BLaER1 (cell line): ENCODE results near the gene ANKRD24.
"Not testable (repeated sequence)": the region's sequence is repeated elsewhere in the genome, so short reads cannot be mapped to it uniquely, and the experiment has no call there.

Source experiments
- H3K27ac ChIP-seq: shearing (Covaris generic); formaldehyde crosslinking; 2 replicates; pipeline ENCODE4 v1.8.1; 2022
- H3K27me3 ChIP-seq: shearing (Covaris generic); formaldehyde crosslinking; 2 replicates; pipeline ENCODE4 v1.8.1; 2022
- H3K36me3 ChIP-seq: shearing (Covaris generic); formaldehyde crosslinking; 2 replicates; pipeline ENCODE4 v1.8.1; 2022
- H3K4me1 ChIP-seq: shearing (Covaris generic); formaldehyde crosslinking; 2 replicates; pipeline ENCODE4 v1.8.1; 2022
- H3K4me2 ChIP-seq: shearing (Covaris generic); formaldehyde crosslinking; 2 replicates; pipeline ENCODE4 v1.8.1; 2022
- H3K4me3 ChIP-seq: shearing (Covaris generic); formaldehyde crosslinking; 2 replicates; pipeline ENCODE4 v1.8.1; 2022
- H3K9ac ChIP-seq: shearing (Covaris generic); formaldehyde crosslinking; 2 replicates; pipeline ENCODE4 v1.8.1; 2022
- H3K9me3 ChIP-seq: shearing (Covaris generic); formaldehyde crosslinking; 2 replicates; pipeline ENCODE4 v1.8.1; 2022
- H4K20me1 ChIP-seq: shearing (Covaris generic); formaldehyde crosslinking; 2 replicates; pipeline ENCODE4 v1.8.1; 2022
- Cebpa-rat ChIP-seq: shearing (Covaris generic); IDR thresholded peaks from 2 replicates; pipeline ENCODE4 v1.8.1; 2022

Gene ANKRD24

GRCh38 chr19:4238831-4239230, 56.3 kb downstream of the ANKRD24 start:
- H3K4me1 ChIP-seq, result peaks cover 13% of the 10 kb centered on the region
- no peaks in the 10 kb centered on the region for H4K20me1 ChIP-seq
- no peaks in the 10 kb centered on the region for H3K27me3 ChIP-seq
- no peak for TF ChIP-seq Cebpa-rat
- no peaks in the 10 kb centered on the region for H3K36me3 ChIP-seq
- H3K9ac ChIP-seq, result no peak overlapping the region
- no peak overlapping the region for H3K27ac ChIP-seq
- H3K9me3 ChIP-seq, result 0 out of 2 replicates have a peak, but pooled peaks cover 12% of the 10 kb centered on the region
- no peak overlapping the region for H3K4me2 ChIP-seq
- H3K4me3 ChIP-seq, result no peak overlapping the region

GRCh38 chr19:4241824-4242430, 59.4 kb downstream of the ANKRD24 start:
- Histone ChIP-seq H3K36me3 (no peaks in the 10 kb centered on the region), H3K4me2 (peak overlapping the region; percentile 45), H3K4me3 (no peak overlapping the region), H3K4me1 (peaks cover 20% of the 10 kb centered on the region), H3K27me3 (no peaks in the 10 kb centered on the region), H3K9ac (no peak overlapping the region), H4K20me1 (no peaks in the 10 kb centered on the region), H3K27ac (0 out of 2 replicates have a peak overlapping the region, but pooled peaks have one; percentile 18), H3K9me3 (0 out of 2 replicates have a peak, but pooled peaks cover 12% of the 10 kb centered on the region)
- no peak for TF ChIP-seq Cebpa-rat

- not testable (repeated sequence) for H3K4me3 ChIP-seq, H4K20me1 ChIP-seq, H3K27me3 ChIP-seq, H3K9ac ChIP-seq
- Histone ChIP-seq H3K36me3 (peaks cover 29% of the 10 kb centered on the region), H3K4me2 (peak overlapping the region; percentile 62; the same call in 1 of the 2 replicates), H3K9me3 (0 out of 2 replicates have a peak, but pooled peaks cover 12% of the 10 kb centered on the region), H3K4me1 (peaks cover 30% of the 10 kb centered on the region), H3K27ac (peak overlapping the region; percentile 88)
These were observed 63.4 kb downstream of the ANKRD24 start for GRCh38 chr19:4245938-4246337.

GRCh38 chr19:4246767-4247593, 64.5 kb downstream of the ANKRD24 start, which contains the start of gene YJU2:
TSS of gene YJU2 (plus strand) at chr19:4247080. CDS start at chr19:4247147, 67 bp downstream.
- Histone ChIP-seq H3K9me3 (0 out of 2 replicates have a peak, but pooled peaks cover 4% of the 10 kb centered on the region), H3K4me1 (peaks cover 27% of the 10 kb centered on the region), H3K4me2 (peak within 1 kb of the TSS; percentile 68), H3K4me3 (peak within 1 kb of the TSS; percentile 68), H3K9ac (peak within 1 kb of the TSS; percentile 85), H3K27ac (peak within 1 kb of the TSS; percentile 88), H4K20me1 (peaks cover 8% of the 10 kb centered on the region; the same call in 1 of the 2 replicates), H3K36me3 (peaks cover 39% of the 10 kb centered on the region), H3K27me3 (no peaks in the 10 kb centered on the region)
- TF ChIP-seq Cebpa-rat, result no peak

DNA sequence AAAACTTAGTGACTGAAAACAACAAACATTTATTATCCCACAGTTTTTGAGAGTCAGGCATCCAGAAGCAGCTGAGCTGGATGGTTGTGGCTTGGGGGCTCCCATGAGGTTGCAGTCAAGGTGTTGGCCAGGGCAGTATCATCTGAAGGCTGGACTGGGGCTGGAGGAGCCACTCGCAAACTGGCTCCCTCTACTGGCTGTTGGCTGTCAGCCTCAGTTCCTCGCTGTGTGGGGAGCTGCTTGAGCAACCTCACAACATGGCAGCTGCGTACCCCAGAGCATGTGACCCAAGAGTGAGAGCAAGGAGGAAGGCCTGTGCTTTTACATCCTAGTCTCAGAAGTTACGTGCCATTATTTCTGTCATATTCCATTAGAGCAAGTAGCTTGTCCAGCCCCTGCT, 74.1 kb downstream of the ANKRD24 start:
- H3K27ac ChIP-seq, result no peak overlapping the region
- no peak overlapping the region for H3K4me2 ChIP-seq
- H3K9ac ChIP-seq, result no peak overlapping the region
- H3K9me3 ChIP-seq, result peaks cover 6% of the 10 kb centered on the region
- H3K4me3 ChIP-seq, result no peak overlapping the region
- no peaks in the 10 kb centered on the region for H4K20me1 ChIP-seq
- H3K36me3 ChIP-seq, result peaks cover 99% of the 10 kb centered on the region
- TF ChIP-seq Cebpa-rat, result no peak
- no peaks in the 10 kb centered on the region for H3K27me3 ChIP-seq
- H3K4me1 ChIP-seq, result peaks cover 16% of the 10 kb centered on the region

- Histone ChIP-seq H3K36me3 (peaks cover 99% of the 10 kb centered on the region), H3K27me3 (no peaks in the 10 kb centered on the region), H3K9me3 (peaks cover 6% of the 10 kb centered on the region), H3K27ac (no peak overlapping the region), H3K4me1 (peaks cover 16% of the 10 kb centered on the region), H3K4me2 (no peak overlapping the region), H4K20me1 (no peaks in the 10 kb centered on the region), H3K4me3 (no peak overlapping the region), H3K9ac (no peak overlapping the region)
- no peak for TF ChIP-seq Cebpa-rat
These were observed 74.5 kb downstream of the ANKRD24 start for GRCh38 chr19:4257025-4257424.

DNA sequence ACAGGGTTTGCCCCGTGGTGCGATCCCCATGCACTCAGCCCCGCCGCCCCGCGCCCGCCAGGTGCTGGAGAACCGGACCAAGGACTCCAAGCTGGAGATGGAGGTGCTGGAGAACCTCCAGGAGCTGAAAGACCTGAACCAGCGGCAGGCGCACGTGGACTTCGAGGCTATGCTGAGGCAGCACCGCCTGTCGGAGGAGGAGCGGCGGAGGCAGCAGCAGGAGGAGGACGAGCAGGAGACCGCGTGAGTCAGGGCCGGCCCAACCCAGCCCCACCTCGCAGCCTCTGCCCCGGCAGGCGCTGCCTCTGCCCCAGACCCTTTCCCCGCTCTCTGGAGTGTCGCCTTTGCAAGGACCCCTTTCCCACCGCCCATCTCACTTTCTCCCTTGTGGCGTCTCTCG, 75.7 kb downstream of the ANKRD24 start:
- no peak overlapping the region for H3K4me2 ChIP-seq
- no peaks in the 10 kb centered on the region for H4K20me1 ChIP-seq
- H3K27ac ChIP-seq, result no peak overlapping the region
- peaks cover 18% of the 10 kb centered on the region for H3K4me1 ChIP-seq
- no peaks in the 10 kb centered on the region for H3K27me3 ChIP-seq
- H3K9me3 ChIP-seq, result peaks cover 6% of the 10 kb centered on the region
- no peak overlapping the region for H3K9ac ChIP-seq
- TF ChIP-seq Cebpa-rat, result no peak
- H3K36me3 ChIP-seq, result peaks cover 99% of the 10 kb centered on the region
- H3K4me3 ChIP-seq, result no peak overlapping the region

DNA sequence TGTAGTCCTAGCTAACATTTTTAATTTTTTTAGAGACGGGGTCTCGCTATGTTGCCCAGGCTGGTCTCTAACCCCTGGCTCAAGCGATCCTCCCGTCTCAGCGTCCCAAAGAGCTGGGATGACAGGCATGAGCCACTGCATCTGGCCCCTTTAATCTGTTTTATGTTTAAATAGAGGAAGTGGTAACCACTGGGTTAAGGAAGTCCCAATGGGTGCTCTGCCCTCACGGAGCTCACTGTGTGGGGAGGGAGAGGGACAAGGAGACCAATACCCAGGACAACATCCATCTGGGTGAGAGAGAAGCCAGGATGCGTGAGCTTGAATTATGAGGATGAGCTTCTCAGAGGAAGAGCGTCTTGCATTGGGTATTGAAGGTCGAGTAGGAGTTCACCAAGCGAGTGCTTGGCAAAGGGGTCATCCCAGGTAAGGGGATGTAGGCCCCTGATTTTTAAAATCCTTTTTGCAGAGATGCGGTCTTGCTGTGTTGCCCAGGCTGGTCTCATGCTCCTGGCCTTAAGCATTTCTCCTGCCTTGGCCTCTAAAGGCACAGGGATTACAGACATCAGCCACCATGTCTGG, 78.2 kb downstream of the ANKRD24 start:
- no peaks in the 10 kb centered on the region for H4K20me1 ChIP-seq
- H3K36me3 ChIP-seq, result peaks cover 87% of the 10 kb centered on the region
- H3K4me1 ChIP-seq, result peaks cover 38% of the 10 kb centered on the region
- no peak overlapping the region for H3K9ac ChIP-seq
- no peak overlapping the region for H3K4me3 ChIP-seq
- H3K9me3 ChIP-seq, result peaks cover 6% of the 10 kb centered on the region
- no peak for TF ChIP-seq Cebpa-rat
- H3K4me2 ChIP-seq, result peak overlapping the region; percentile 39
- no peak overlapping the region for H3K27ac ChIP-seq
- no peaks in the 10 kb centered on the region for H3K27me3 ChIP-seq

GRCh38 chr19:4264812-4265211, 82.3 kb downstream of the ANKRD24 start:
- H3K4me2 ChIP-seq, result peak overlapping the region; percentile 32
- H4K20me1 ChIP-seq, result peaks cover 9% of the 10 kb centered on the region
- no peak for TF ChIP-seq Cebpa-rat
- H3K36me3 ChIP-seq, result peaks cover 86% of the 10 kb centered on the region
- no peak overlapping the region for H3K27ac ChIP-seq
- H3K4me3 ChIP-seq, result no peak overlapping the region
- peaks cover 54% of the 10 kb centered on the region for H3K4me1 ChIP-seq
- no peaks in the 10 kb centered on the region for H3K9me3 ChIP-seq
- no peaks in the 10 kb centered on the region for H3K27me3 ChIP-seq
- no peak overlapping the region for H3K9ac ChIP-seq
